HG03196 (cell line): ENCODE measurements around the gene UBE2N.
"Not testable (repeated sequence)": the region's sequence is repeated elsewhere in the genome, so short reads cannot be mapped to it uniquely, and the experiment has no call there.

Experiments
- ATAC-seq: cut with Tn5 transposase; IDR thresholded peaks from one replicate; pipeline ENCODE4 v1.9.1; 2021; ENCODE audit not compliant: unreplicated experiment

Gene UBE2N

GRCh38 chr12:93415723-93416464 is 25.9 kb downstream of the UBE2N start:
- no peak for ATAC-seq

DNA sequence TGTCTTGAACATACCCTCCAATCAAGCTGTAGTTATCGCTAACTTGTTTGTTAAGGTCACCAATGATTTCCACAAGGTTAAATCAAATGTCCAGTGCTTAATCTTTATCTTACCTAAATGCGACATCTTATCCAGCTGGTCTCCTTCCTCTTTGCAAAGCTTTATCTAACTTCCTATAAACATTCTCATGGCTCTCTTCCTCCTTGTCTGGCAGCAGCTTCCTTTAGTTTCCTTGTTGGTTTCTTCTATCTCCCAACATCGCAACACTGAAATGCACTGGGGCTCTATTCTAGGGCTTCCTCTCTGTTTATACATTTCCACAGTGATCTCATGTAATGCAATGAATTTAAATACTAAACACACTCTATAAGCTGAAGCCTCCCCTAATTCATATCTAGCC is 28.7 kb downstream of the UBE2N start:
- no peak for ATAC-seq

GRCh38 chr12:93412396-93412795 is 29.4 kb downstream of the UBE2N start:
- not testable (repeated sequence) for ATAC-seq

GRCh38 chr12:93411060-93411459 is 30.7 kb downstream of the UBE2N start:
- ATAC-seq: not testable (repeated sequence)

GRCh38 chr12:93409343-93410187 is 32.2 kb downstream of the UBE2N start:
- not testable (repeated sequence) for ATAC-seq

DNA sequence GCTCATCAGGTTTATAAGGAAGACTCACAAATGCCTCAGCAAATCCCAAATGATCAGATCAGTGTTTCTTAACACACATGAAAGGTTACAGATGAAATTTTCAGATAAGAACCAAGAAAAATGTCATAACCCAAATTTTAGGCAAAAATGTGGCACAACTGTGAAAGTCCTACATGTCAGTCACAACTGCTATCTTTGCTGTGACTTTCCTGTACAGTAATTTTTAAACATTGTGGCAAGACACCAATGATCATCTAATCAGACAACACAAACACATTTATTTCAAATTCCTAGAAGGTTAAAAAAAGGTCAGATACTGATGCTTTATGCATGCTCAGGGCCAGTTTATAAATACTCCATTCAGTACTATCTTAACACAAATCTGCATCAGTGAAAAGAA is 32.9 kb downstream of the UBE2N start:
- no peak for ATAC-seq

GRCh38 chr12:93407963-93408283 is 33.8 kb downstream of the UBE2N start:
- ATAC-seq: no peak

DNA sequence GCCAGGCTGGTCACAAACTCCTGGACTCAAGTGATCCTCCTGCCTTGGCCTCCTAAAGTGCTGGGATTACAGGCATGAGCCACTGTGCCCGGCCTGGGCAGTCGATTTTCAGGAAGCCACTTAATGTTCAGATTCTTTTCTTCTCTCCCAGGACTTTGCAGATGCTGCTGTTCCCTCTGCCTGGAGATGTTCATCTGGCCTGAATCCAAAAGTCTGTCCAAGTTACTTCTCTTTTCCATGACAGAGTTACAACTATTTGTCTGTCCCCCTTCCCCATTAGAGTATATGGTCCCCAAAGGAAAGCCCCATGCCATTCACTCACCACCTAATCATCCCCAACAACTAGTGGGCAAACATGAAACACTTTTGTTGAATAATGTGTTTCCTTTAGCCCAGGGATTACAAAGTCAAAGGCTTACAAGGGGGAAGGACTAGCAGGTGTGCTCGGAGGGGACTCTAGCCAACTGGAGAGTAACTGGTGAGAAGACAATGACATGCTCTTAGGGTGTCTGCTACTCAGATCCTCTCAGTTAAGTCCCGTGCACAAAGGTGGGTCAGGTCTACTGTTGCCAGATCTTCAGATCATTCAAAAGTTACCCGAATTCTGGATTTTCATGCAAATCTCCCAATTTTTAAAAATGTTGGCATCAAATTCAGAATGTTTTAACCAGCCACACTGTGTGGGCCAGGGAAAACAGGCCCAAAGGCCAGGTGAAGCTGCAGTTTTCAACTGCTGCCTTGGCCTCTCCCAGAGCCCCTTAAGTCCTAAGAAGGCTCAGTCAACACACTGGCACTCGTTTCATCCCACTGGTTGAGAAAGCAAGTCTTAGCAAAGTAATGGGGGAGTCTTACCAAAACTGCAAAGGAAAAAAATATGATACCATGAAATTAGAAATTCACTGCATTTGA is 34.4 kb downstream of the UBE2N start:
- ATAC-seq: no peak

DNA sequence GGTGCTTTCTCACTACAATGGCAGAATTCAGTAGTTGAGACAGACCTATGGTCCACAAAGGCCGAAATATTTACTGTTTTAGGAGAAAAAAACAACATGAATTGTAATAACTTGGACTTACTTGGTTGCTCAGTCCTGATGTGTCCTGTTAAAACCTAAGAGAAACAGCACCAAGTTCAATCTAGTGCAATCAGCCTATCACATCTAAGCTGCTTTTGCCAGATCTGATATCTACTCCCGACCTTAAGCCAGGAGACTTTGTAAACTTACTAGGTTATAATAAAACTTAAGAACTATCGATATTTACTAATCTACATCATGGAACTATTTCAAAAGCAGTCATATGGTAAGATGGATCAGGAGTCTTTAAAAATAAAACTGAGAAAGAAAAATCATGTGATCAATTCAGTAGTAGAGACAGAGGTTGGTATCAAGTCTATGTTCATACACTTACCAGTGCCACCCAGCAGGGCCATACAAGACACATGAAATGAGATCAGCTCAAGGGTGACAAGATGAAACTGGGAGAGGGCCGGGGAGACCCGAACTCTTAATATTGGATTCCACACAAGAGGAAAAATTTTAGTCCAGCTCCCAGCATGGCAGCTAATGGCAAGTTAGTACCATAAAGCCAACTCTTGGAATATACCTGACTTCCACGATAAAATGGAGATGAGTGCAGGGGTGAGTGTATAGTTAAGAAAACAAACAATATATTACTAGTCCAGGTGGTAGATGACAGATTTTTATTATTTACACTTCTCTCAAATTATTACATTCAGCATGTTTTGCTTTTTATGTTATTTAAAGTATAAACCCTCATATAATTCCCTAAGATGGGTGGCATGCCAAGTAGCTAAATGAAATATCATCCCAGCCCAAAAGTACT is 36.5 kb downstream of the UBE2N start:
- ATAC-seq: no peak

- no peak for ATAC-seq
These were observed 37.6 kb downstream of the UBE2N start for GRCh38 chr12:93403988-93404803.

- ATAC-seq: no peak
These were observed 39.1 kb downstream of the UBE2N start for GRCh38 chr12:93402333-93403311.

GRCh38 chr12:93399183-93399863 is 42.4 kb downstream of the UBE2N start:
- ATAC-seq: peak; percentile 81

- ATAC-seq: no peak
These were observed 44.3 kb downstream of the UBE2N start for GRCh38 chr12:93397412-93397811.

DNA sequence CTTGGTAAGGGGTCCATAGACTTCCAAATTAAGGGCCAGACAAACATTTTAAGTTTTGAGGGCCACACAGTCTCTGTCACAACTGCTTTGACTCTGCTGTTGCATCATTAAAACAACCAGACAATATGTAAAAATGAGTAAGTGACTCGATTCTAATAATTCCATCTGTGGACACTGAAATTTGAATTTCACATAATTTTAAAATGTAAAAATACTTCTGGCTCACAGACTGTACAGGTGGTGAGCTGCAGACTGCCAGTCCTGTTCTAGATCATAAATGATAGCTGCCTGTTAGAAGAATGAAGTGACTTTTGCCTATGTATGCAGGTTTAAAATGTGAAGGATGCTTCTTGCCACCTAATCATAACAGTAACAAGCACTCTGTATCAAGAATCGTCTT is 48.3 kb downstream of the UBE2N start:
- ATAC-seq: no peak

GRCh38 chr12:93390549-93391297 is 51.0 kb downstream of the UBE2N start:
- ATAC-seq: no peak

DNA sequence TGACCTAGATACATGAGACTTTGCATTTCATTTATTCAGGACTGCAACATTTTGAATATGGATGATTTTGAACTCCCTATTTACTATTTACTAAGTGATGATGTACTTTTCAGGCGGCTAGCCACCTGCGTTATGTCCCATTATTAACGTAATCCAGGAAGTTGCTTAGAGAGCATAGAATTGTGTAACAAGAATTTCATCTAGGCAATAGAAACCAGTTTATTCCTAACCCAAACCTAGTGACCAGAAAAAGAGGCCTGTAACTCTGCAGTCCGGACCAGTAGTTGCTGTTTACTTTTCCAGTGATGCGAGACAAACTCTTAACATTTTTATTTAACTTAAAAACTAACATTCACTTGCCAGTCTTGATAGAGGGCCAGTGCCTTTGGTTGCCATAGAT is 51.7 kb downstream of the UBE2N start:
- ATAC-seq: no peak

- no peak for ATAC-seq
These were observed 54.0 kb downstream of the UBE2N start for GRCh38 chr12:93387780-93388179.
